HG02973 (cell line): ENCODE data around the gene NPPC.
"Not testable (repeated sequence)": the region's sequence is repeated elsewhere in the genome, so short reads cannot be mapped to it uniquely, and the experiment has no call there.

Source experiments
- ATAC-seq: cut with Tn5 transposase; IDR thresholded peaks from one replicate; pipeline ENCODE4 v1.9.1; 2021; ENCODE audit warnings: moderate library complexity; ENCODE audit not compliant: unreplicated experiment

NPPC gene, protein sequence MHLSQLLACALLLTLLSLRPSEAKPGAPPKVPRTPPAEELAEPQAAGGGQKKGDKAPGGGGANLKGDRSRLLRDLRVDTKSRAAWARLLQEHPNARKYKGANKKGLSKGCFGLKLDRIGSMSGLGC

DNA sequence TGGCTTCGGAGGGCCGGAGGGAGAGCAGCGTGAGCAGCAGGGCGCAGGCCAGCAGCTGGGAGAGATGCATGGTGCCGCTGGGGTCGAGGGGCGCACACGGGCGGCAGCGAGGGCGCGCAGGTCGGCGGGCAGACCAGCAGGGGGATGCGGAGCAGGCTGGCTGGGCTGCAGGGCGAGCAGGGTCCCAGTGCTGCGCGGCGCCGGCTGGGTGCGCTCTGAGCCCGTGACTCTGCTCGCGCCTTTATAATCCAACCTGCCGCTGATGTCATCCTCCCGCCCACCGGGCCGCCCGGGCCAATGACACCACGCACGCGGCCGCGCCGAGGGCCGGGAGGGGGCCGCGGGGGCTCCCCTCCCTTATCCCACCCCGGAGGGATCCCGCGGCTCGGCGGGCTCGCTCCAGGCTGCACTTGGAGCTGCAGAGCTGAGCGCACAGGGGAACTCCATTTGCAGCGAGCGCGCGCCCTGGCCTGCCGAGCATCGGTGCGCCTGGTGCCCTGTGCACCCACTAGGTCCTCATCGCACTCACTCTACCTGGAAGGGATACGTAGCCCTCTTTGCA lies at the start of gene NPPC:
Gene NPPC, minus strand, starts transcription at position 217 of the 562 bp plus-strand sequence. Its CDS starts 147 bp downstream, at position 70.
- ATAC-seq = peak; percentile 45

DNA sequence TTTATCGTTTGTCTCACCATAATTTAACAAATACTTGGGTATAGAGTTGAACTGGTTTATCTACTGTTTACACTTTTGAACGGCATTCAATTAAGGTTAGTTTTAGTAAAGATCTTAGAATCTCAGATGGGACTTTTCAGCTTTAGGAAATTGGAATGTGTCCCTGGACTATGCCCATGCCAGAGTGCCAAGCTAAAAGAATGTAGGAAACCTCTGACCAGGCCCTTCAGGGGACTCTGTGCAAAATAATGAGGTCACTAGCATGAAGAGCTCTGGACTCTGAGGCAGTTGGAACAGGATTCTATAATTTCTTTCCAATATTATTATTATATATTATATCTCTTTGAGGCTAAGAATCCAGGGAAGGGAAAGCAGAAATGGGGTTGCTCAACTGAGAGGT lies 48.8 kb upstream of the NPPC start:
- no peak for ATAC-seq

DNA sequence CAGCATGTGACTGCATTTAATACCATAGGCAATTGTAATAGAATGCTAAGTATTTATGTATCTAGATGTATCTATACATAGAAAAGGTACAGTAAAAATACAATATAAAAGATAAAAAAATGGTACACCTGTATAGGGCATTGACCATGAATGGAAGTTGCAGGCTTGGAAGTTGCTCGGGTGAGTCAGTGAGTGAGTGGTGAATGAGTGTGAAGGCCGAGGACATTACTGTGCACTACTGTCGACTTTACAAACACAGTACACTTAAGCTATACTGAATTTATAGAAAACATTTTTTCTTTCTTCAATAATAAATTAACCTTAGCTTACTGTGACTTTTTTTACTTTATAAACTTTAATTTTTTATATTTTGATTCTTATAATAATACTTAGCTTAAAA lies 44.3 kb upstream of the NPPC start:
- no peak for ATAC-seq

DNA sequence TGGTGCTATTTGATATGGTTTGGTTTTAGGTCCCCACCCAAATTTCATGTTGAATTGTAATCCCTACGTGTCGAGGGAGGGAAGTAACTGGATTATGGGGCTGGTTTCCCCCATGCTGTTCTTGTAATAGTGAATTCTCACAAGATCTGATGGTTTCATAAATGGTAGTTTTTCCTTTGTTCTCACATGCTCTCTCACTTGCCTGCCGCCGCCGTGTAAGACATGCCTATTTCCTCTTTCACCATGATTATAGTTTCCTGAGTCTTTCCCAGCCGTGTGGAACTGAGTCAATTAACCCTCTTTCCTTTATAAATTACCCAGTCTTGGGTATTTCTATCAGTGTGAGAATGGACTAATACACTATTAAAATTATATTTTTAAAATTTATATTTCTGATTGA lies 42.6 kb upstream of the NPPC start:
- ATAC-seq = no peak

DNA sequence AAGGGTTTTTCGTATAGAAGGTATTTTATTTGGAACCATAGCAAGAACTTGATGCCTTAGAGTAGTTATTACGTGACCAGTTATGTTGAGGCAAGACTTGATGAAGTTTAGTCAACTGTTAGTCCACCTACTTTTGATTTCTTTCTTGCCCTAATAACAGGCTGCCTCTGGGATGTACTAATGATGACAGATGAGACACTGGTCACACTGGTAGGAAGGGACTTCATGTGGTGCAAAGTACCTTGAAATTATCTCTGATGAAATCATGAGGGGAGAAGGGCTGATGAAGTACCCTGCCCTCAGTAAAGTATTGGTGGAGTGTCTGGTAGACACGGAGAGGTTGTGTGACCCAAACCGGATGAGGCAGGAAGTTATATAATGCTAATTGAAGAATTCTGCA lies 40.7 kb upstream of the NPPC start:
- no peak for ATAC-seq

DNA sequence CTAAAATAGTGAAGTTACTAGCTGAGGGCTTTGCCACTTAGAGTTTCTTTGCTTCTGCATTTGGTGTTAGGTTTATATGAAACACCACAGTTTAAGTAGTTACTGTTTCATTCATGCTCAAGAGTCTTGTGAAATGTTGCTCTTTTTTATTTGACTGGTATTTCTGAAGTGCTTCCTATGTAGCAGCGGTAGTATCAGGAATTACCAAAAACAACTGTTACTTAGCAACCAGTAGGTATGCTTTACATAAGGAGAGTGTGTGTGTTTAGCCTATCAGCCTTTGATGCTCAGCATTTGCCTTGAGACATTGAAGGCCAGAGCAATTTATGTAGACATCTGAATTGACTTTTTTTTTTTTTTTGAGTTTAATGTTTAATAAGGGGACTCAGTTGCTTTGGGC lies 38.9 kb upstream of the NPPC start:
- ATAC-seq = no peak

DNA sequence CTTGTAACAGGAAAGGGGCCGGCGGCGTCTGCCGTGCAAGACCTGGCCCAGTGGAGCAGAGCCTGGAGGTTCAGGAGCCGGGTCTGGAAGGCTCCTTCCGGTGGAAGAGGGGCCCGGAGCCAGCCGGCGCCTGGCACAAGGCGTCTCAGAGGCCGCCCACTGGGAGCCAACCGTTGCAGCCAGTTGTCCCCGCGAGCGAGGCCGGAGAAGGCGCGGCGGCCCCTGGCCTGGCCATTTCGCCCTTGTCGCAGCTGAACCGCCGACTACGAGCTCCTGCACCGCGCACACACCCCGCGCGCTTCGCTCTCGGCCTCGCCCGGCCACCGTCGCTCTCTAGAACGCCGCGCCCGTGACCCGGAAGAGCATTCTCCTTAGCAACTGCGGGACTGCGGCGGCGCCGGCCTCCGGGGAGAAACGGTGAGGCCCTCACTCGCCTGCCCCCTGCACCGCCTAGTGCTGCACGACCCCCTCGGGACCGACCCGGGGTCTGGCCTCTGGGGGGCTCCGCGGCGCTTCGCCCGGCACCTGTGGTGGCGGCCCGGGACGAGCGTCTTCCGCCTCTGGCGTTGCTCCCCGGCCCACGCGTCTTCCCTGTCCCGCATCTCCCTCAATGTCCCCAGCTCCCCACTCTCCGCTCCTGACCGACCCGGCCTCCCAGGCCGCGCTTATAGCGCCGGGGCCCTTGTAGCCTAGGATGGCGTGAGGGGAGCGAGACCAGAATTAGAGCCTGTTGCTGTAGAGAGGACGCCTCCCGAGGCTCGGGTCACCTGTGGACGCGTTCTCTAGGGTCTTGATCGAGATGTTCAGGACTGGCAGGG lies 35.4 kb upstream of the NPPC start, which contains the start of gene DIS3L2:
Gene DIS3L2, plus strand, starts transcription at position 365 of the 818 bp plus-strand sequence. CDS start 53,215 bp downstream, outside the sequence.
- peak; percentile 93 for ATAC-seq

DNA sequence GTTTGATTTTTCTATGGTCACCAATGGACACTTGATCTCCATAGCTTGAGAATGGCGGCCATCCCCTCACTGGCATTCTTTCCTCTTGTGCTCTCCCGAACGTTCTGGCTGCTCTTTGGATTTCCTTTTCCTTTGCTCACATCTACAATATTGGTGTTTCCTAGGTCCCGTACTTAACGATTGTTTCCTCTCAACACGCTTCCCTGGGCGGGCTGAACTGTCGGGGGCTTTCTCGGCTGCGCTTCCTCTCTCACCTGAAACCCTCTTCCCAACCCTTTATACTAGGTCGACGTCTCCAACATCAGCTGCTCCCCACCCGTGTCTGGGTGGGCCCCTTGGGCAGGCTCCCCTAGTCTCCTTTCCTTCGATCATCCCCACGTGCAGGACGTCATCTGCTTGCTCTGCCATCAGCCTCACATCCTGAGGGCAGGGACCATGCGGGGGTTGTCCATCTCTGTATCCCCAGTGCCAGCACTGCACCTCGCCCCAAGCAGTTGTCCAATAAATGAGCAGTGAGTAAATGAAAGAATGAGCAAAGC lies 34.7 kb upstream of the NPPC start:
- no peak for ATAC-seq

DNA sequence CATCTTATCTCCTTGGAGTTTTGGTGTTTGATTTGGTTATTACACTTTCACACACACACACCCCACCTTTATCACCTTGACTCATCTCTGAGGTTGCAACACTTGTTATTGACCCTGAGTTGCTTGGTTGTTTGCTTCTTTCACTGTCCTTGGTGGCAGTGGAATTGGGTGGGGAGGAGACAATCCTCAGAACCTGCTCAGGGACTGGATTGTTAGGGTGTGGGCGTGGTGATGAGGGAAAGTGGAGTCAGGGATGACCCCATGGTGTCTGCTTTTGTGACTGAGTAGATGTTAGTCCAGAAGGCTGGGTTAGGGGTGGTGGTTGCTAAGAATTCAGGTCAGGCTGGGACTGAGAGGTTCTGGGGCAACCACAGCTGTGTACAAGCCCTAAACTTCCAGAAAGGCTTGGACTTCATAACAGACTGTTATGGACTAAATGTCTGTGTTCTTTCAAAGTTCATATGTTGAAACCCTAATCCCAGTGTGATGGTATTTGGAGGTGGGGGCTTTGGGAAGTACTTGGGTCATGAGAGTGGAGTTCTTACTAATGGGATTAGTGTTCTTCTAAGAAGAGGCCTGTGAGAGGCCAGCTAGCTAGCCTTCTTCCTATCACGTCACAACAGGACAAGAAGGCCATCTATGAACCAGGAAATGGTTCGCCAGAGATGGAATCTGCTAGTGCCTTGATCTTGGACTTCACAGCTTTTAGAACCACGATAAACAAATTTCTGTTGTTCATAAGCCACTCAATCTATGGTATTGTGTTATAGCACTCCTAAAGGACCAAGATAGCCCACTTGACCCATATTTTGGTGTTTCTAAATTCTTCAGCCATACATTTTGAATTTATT lies 31.9 kb upstream of the NPPC start:
- ATAC-seq = no peak

DNA sequence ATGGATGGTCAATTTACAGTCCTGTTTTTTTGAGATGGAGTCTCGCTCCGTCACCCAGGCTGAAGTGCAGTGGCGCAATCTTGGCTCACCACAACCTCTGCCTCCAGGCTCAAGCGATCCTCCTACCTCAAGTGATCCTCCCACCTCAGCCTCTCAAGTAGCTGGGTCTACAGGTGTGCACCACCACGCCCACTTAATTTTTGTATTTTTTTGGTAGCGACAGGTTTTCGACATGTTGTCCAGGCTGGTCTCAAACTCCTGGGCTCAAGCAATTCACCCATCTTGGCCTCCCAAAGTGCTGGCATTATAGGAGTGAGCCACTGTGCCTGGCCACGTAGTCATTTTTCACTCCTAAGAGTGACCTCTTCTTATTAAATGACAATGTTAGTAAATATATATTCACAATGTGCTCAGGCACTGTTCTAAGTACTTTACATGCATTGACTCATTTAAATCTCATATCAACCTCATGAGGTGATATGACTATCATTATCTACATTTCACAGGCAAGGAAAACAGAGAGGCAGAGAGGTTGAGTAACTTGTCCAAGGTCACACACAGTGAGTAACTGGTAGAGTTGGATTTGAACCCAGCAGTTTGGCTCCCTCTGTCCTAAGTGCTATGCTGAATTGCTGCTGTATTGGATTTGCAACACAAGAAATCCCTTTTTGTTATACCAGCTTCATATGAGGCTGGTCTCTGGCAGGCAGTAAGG lies 29.7 kb upstream of the NPPC start:
- ATAC-seq = no peak

DNA sequence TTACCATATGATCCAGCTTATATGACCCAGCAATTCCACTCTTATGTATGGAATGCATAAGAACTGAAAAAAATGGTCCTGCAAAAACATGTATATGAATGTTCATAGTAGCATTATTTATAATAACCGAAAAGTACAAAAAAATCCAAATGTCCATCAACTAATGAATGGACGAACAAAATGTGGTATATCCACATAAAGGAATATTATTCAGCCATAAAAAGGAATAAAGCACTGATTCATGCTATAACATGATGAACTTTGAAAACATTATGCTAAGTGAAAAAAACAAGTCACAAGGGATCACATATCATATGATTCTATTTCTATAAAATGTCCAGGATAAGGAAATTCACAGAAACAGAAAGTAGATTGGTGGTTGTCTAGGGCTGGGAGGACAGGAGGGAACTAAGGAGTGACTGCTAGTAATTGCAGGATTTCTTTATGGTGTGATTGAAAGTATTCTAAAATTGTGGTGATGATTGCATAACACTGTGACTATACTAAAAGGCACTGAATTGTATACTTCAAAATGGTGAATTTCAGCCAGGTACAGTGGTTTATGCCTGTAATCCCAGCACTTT lies 25.3 kb upstream of the NPPC start:
- no peak for ATAC-seq

DNA sequence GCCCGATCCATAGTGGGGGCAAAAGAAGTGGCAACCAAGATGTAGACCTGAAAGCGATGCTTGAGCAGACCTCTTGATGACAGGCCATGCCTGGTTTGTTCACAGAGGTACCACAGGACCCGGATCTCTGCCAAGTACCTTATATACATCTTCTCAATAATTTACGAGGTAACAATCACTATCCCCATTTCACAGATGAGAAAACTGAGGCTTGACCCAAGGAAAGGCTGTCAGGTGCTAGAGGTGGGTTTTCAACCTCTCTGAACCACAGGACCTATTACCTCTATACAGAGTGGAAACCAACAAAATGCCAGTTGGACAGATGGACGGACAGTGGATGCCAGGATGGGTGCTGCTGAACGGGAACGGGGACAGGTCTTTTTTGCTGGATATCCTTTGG lies 21.5 kb upstream of the NPPC start:
- ATAC-seq = no peak

DNA sequence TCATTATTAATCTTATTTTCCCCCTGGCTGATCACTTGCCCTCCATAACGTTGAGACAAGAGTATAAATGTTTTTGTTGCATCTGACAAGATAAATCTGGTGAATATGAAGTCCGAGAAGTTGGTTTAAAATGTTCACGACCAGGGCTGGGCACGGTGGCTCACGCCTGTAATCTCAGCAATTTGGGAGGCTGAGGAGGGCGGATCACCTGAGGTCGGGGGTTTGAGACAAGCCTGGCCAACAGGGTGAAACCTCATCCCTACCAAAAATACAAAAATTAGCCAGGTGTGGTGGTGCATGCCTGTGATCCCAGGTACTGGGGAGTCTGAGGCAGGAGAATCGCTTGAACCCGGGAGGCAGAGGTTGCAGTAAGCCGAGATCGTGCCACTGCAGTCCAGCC lies 20.9 kb upstream of the NPPC start:
- ATAC-seq = not testable (repeated sequence)

DNA sequence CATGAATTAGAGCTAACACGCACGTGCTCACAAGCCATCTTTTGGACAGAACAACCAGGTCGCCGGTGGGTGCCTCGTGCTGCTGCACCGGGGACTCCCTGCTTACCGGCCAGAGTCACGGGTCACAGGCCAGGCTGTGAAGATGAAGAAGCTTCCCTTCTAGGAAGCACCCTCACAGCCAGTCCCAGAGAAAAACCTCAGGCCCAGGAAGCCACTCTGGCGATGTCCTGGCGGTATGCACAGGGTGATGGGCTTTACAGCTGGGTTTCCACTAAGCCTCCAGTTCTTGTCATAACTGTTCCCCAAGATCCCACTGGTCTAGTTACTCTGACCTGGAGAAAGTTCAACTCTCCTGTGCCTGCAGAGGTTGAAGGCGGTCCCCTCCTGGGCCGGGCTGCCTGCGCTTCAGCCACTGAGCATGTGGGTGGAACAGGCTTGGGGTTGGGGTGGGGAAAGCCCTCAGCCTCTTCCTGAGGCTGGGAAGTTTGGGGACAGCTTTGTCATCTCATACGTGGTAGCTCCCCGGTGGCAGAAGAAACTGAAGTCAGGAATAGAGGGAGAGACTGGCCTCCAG lies 20.1 kb upstream of the NPPC start:
- ATAC-seq = no peak

DNA sequence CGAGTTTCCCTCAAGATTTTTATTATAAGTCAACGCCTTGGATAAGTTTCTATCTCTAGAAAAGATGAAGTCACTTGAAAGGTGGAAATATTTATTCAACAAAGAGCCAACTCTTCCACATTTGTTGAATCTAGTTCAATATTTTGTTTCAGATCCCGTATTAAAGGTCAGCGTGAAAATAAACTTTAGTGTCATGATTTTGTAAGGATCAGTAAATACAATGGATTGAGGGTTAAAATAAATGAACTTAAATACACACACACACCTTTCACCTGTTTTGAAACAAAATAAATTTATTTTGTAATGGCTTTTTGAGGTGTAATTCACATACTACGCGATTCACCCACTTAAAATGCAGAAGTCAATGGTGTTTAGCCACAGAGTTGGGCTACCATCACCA lies 16.0 kb upstream of the NPPC start:
- ATAC-seq = no peak

DNA sequence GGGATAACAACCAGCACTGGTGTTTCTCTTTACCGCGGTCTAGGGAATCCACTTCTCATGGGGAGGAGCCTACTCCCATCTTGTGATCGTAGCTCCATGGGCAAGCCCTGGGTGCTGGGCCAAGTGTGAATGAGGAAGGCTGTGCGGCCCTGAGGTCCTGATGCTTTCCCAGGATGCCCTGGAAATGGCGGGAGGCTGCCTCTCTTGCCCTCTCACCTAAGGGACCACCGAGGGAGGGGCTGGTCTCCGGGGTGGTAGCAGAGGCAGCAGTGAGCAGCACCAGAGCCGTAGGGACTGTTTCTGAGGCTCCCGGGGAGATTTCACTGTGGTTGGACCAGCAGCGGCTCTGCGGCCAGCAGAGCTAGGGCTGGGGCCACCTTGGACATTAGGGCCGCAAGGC lies 15.5 kb upstream of the NPPC start:
- ATAC-seq = no peak

DNA sequence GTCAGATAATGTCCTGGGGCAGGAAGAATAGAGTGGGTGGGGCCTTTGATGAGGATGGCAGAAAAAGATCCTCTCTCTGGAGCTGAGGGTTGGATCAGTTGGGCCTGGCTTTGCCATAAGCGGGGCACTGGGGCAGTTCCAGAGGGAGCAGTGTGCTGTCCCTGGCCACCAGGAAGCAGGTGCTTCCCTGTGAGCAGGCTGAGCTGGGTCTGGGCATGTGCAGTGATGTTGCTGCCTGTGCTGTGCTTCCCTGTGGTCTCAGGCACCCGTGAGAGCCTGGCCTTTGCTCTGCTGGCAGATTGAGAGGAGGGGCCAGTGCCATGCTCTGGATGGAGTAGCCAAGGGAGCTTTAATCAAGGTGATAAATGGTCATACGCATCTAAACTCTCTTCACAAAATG lies 14.6 kb upstream of the NPPC start:
- ATAC-seq = no peak

DNA sequence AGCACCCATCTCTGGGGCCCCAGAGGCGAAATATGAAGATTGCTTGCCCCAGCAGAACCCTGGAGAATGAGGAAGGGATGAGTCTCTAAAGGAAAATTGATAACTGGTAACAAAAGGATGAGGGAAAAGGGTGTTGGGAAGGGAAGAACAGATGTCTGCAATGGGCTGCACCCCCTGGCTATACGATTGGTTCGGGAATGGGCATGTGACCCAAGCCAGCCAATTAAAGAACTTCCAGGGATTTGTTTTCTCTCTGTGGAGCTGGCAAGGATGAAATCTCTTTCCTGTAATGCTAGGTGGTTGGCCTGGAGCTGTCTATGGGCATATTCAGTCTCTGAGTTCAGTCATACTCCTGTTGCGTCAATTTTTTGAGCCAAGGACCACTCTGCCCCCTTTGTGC lies 12.8 kb upstream of the NPPC start:
- no peak for ATAC-seq

DNA sequence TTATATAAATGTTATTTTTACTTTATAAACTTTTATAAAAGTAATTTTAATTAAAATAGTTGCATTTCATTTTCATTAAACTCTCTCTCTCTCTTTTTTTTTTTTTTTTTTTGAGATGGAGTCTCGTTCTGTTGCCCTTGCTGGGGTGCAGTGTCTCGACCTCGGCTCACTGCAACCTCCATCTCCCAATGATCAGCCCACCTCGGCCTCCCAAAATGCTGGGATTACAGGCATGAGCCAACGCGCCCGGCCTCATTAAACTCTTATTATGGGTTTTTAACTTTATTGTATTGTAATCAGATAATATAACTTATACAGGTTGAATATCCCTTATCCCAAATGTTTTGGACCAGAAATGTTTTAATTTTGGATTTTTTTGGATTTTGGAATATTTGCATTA lies 10.9 kb upstream of the NPPC start:
- ATAC-seq = no peak

DNA sequence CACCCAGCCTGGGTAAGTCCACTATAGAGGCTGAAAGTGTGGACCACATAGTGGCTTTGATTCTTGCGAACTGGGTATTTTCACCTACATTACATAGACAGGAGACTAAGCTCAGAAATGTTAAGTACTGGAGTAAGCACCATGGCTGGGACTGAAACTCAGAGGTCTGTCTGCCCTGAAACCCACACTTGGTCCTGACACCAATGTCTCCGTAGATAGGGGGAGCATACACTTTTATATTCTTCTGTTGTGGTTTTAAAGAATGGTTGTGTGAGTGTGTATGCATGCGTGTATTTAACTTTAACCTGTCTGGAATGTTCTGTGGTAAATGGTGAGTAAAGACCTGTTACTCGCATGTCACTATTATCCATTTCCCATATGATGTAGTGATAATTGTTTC lies 10.3 kb upstream of the NPPC start:
- ATAC-seq = no peak
